GM19043 (cell line): ENCODE measurements around the gene POLR2I.
"Not testable (repeated sequence)": the region's sequence is repeated elsewhere in the genome, so short reads cannot be mapped to it uniquely, and the experiment has no call there.

Experiments used
- ATAC-seq: cut with Tn5 transposase; IDR thresholded peaks from one replicate; pipeline ENCODE4 v1.9.1; 2021; ENCODE audit warnings: low read depth; ENCODE audit not compliant: unreplicated experiment

POLR2I gene

DNA sequence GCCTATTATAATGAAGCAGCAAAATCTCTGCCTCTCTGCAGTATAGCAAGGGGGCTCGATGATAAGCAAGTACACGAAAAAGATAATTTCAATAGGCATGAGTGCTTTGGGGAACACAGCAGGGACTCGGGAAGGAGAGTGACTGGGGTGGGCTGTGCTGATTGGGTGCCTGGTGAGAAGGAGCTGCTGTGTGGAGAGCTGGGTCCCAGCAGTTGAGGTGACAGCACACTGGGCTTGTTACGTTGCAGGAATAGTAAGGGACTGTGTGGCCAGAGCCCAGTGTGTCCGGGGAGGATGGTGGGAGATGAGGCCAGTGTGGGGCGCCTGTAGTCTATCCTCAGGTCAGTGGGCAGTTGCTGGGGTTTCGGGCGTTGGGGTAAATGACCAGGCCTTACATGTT lies 42.6 kb downstream of the POLR2I start:
- no peak for ATAC-seq

DNA sequence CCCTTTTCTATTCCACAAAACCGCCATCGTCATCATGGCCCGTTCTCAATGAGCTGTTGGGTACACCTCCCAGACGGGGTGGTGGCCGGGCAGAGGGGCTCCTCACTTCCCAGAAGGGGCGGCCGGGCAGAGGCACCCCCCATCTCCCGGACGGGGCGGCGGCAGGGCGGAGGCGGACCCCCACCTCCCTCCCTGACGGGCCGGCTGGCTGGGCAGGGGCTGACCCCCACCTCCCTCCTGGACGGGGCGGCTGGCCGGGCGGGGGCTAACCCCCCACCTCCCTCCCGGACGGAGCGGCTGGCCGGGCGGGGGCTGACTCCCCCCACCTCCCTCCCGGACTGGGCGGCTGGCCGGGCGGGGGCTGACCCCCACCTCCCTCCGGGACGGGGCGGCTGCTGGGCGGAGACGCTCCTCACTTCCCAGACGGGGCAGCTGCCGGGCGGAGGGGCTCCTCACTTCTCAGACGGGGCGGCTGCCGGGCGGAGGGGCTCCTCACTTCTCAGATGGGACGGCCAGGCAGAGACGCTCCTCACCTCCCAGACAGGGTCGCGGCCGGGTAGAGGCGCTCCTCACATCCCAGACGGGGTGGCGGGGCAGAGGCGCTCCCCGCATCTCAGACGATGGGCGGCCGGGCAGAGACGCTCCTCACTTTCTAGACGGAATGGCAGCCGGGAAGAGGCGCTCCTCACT lies 45.7 kb downstream of the POLR2I start:
- not testable (repeated sequence) for ATAC-seq

DNA sequence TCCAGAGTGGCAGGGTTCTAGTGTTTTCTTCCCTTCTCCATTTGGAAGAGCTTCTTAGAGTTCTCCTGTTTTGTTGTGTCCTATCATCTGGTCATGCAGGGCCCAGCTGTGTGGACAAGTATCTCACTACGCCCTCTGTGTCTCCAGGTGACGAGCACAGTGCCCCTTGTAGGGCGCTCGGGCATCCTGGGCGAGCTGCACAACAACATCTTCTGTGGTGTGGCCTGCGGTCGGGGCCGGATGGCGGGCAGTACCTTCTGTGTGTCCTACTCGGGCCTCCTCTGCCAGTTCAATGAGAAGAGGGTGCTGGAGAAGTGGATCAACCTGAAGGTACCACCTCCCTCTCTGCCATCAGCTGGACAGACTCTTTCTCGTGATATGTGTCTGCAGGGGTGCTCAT lies 47.0 kb downstream of the POLR2I start:
- no peak for ATAC-seq

GRCh38 chr19:36064826-36065225 lies 49.8 kb downstream of the POLR2I start:
- ATAC-seq: no peak
